ENCODE data around the gene HTT.

HTT gene

GRCh38 chr4:3177905-3178304 is 103.4 kb downstream of the HTT start:
- DNase-seq, result no peak

- no peak for DNase-seq
Observed at GRCh38 chr4:3178351-3178750, 103.9 kb downstream of the HTT start.

GRCh38 chr4:3179126-3179706 is 104.7 kb downstream of the HTT start:
- DNase-seq, result no peak

GRCh38 chr4:3183008-3183407 is 108.5 kb downstream of the HTT start:
- DNase-seq, result no peak

GRCh38 chr4:3184725-3185124 is 110.2 kb downstream of the HTT start:
- no peak for DNase-seq

GRCh38 chr4:3186609-3187008 is 112.1 kb downstream of the HTT start:
- DNase-seq, result no peak

- DNase-seq, result no peak
Observed at GRCh38 chr4:3188118-3188517, 113.6 kb downstream of the HTT start.

- no peak for DNase-seq
Observed at GRCh38 chr4:3189459-3189858, 115.0 kb downstream of the HTT start.

- DNase-seq, result no peak
Observed at GRCh38 chr4:3190549-3190948, 116.1 kb downstream of the HTT start.

GRCh38 chr4:3192188-3192587 is 117.7 kb downstream of the HTT start:
- no peak for DNase-seq

GRCh38 chr4:3192827-3193226 is 118.3 kb downstream of the HTT start:
- DNase-seq, result no peak

- no peak for DNase-seq
Observed at GRCh38 chr4:3193531-3194203, 119.2 kb downstream of the HTT start.

GRCh38 chr4:3196670-3197359 is 122.3 kb downstream of the HTT start:
- no peak for DNase-seq

GRCh38 chr4:3197366-3198105 is 123.1 kb downstream of the HTT start:
- DNase-seq, result no peak

GRCh38 chr4:3198906-3199305 is 124.4 kb downstream of the HTT start:
- no peak for DNase-seq

- DNase-seq, result no peak
Observed at GRCh38 chr4:3199653-3200422, 125.4 kb downstream of the HTT start.

GRCh38 chr4:3200423-3201090 is 126.1 kb downstream of the HTT start:
- no peak for DNase-seq

- no peak for DNase-seq
Observed at GRCh38 chr4:3201718-3202702, 127.5 kb downstream of the HTT start.

GRCh38 chr4:3202836-3203820 is 128.6 kb downstream of the HTT start:
- DNase-seq, result no peak

GRCh38 chr4:3203971-3204431 is 129.5 kb downstream of the HTT start:
- DNase-seq, result no peak
